Subcutaneous abdominal adipose tissue (tissue), 5 donors: ENCODE data around the gene C11orf68.
A peak's percentile ranks its signal among the peaks of the same experiment; 100 is the strongest.

Source experiments
- H3K27ac ChIP-seq: one replicate; pipeline ENCODE4 v1.7.0; 2013; ENCODE audit warnings: low read depth, mild to moderate bottlenecking, inconsistent platforms, low read length, moderate library complexity
- H3K27me3 ChIP-seq, 5 donors: one replicate each; pipeline ENCODE4 v1.7.0; 2013; ENCODE audit warnings: low read length in 5 of 5, inconsistent platforms in 1 of 5; ENCODE audit not compliant: control insufficient read depth in 5 of 5, insufficient read depth in 4 of 5
- H3K36me3 ChIP-seq, 5 donors: one replicate each; pipeline ENCODE4 v1.7.0; 2013; ENCODE audit warnings: low read length in 5 of 5; ENCODE audit not compliant: control insufficient read depth in 5 of 5, insufficient read depth in 5 of 5
- H3K4me1 ChIP-seq, 5 donors: one replicate each; pipeline ENCODE4 v1.7.0; 2013; ENCODE audit warnings: low read length in 5 of 5, mild to moderate bottlenecking in 3 of 5, moderate library complexity in 1 of 5; ENCODE audit not compliant: control insufficient read depth in 5 of 5, insufficient read depth in 5 of 5
- H3K4me3 ChIP-seq, 5 donors: one replicate each; pipeline ENCODE4 v1.7.0; 2013; ENCODE audit warnings: low read length in 5 of 5, low read depth in 1 of 5
- H3K9ac ChIP-seq, 5 donors: one replicate each; pipeline ENCODE4 v1.7.0; 2013; ENCODE audit warnings: low read length in 5 of 5, mild to moderate bottlenecking in 4 of 5, moderate library complexity in 3 of 5
- H3K9me3 ChIP-seq, 5 donors: one replicate each; pipeline ENCODE4 v1.7.0; 2013; ENCODE audit warnings: low read length in 5 of 5; ENCODE audit not compliant: control insufficient read depth in 5 of 5
- donor health status: healthy.
- donor health status: healthy.
- donor health status: healthy.
- donor health status: healthy.
- donor health status: healthy.

C11orf68 gene

DNA sequence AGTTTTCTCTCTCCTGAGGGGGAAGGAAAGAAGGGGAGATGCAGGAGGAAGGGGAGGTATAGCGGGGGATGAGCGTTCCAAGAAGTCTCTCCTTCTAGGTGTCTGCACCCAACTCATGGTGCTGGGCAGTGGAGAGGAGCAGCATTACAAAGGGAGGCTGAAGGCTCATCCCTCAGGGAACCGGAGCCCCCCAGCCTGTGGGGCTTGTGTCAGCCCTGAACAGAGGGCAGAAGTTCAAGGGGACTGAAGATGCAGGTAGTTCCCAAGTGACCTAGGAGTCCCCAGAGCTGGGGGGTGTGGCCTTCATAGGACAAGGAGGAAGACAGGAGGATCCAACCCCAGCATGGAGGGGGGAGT is 1.8 kb downstream of the C11orf68 start:
- peak overlapping the region in 3 of 5 donors; percentile 35 to 96 (median 95) for H3K4me3 ChIP-seq
- peaks cover 34 to 63% (median 62%) of the 10 kb centered on the region in 5 donors for H3K4me1 ChIP-seq
- H3K9me3 ChIP-seq, result no peaks in the 10 kb centered on the region
- peaks cover 0 to under 1% (median 0%) of the 10 kb centered on the region in 5 donors for H3K27me3 ChIP-seq
- peak overlapping the region; percentile 86 for H3K27ac ChIP-seq
- H3K36me3 ChIP-seq, result peaks cover 0 to 11% (median 7%) of the 10 kb centered on the region in 5 donors
- H3K9ac ChIP-seq, result peak overlapping the region in 3 of 5 donors; percentile 38 to 100 (median 94)

DNA sequence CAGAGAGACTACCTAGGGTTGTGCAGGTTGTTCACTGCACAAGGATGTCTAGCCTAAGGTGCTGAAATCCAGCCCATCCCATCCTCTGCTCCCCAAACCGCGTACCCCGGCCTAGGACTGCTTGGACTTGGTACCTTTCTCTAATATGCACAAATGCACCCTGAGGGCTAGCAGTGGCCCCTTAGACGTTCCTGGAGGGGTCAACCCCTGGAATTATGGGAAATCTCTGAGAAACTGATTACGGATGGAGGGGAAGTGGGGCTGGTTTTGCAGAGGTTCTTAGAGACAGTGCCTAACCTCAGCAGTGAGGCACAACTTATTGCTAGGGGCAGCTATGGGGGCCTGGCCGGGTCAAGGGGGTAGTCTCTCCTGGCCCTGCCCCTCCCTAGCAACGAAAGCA is 2.5 kb downstream of the C11orf68 start:
- Histone ChIP-seq H3K9me3 (no peaks in the 10 kb centered on the region), H3K36me3 (peaks cover 0 to 7% (median 6%) of the 10 kb centered on the region in 5 donors), H3K27me3 (peaks cover 0 to 5% (median 0%) of the 10 kb centered on the region in 5 donors), H3K4me1 (peaks cover 36 to 70% (median 67%) of the 10 kb centered on the region in 5 donors), H3K4me3 (peak overlapping the region in 3 of 5 donors; percentile 13 to 27 (median 22)), H3K9ac (peak overlapping the region in 3 of 5 donors; percentile 22 to 100 (median 66)), H3K27ac (peak overlapping the region; percentile 86)

DNA sequence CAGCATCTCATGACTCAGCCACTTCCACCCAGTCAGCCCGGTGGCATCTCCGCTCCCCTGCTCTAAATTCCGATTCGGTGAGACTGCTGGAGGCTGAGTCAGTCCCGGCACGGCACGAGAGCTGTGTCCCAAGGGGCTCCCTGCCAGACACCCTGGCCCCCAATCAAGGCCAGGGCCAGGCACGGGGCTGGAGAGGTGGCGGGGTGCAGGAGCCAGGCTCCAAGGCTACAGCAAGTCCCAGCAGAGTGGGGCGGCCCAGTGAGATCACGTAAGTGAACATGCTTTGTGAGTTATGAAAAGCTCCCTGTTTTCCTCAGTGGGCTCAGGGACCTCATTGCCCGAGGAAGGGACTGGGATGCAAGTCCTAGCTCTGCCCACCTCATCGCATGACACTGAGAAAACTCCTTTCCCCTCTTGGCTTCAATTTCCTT is 3.0 kb downstream of the C11orf68 start:
- Histone ChIP-seq H3K36me3 (peaks cover 0 to 7% (median 6%) of the 10 kb centered on the region in 5 donors), H3K27me3 (peaks cover 0 to 5% (median 0%) of the 10 kb centered on the region in 5 donors), H3K4me1 (peaks cover 36 to 69% (median 65%) of the 10 kb centered on the region in 5 donors), H3K27ac (peak overlapping the region; percentile 86), H3K4me3 (peak overlapping the region in 3 of 5 donors; percentile 19 to 31 (median 30)), H3K9ac (peak overlapping the region; percentile 26 to 100 (median 51)), H3K9me3 (no peaks in the 10 kb centered on the region)

DNA sequence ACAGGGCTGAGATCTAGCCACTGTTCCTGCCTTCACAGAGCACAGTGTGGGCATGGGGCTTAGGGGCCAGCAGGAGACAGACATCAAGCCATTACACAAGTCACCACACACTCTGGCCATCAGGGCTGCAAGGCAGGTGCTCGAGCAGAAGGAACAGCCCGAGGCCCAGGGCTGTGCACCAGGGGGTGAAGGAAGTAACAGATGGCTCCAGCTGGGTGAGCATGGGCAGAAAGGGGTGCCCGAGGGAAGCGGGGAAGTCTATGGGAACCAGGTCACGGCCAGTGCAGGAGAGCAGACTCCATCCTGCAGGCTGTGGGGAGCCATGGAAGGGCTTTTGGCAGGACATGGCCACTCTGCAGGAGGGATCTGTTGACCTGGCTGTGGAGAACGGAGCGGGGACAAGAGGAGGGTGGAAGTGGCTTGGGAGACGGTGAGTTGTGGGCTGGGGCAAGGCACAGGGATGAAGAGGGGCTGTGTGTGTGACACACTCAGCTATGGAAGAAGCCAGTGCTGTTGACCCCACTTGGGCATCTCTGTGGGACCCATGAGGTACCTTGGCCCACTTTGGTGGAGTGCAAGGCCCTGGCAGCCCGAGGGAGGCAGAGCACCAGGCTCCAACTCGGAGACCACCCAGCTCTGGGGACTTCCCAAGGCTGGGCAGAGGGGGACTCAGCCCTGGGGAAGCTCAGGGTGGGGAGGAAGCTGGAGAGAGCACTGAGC is 3.6 kb downstream of the C11orf68 start:
- Histone ChIP-seq H3K36me3 (peaks cover 0 to 7% (median 6%) of the 10 kb centered on the region in 5 donors), H3K9ac (peak overlapping the region in 3 of 5 donors; percentile 26 to 100 (median 51)), H3K27me3 (peaks cover 0 to 5% (median 1%) of the 10 kb centered on the region in 5 donors), H3K4me1 (peaks cover 32 to 63% (median 59%) of the 10 kb centered on the region in 5 donors), H3K27ac (peak overlapping the region; percentile 86), H3K9me3 (no peaks in the 10 kb centered on the region), H3K4me3 (peak overlapping the region in 2 of 5 donors; percentile 19 to 31)

DNA sequence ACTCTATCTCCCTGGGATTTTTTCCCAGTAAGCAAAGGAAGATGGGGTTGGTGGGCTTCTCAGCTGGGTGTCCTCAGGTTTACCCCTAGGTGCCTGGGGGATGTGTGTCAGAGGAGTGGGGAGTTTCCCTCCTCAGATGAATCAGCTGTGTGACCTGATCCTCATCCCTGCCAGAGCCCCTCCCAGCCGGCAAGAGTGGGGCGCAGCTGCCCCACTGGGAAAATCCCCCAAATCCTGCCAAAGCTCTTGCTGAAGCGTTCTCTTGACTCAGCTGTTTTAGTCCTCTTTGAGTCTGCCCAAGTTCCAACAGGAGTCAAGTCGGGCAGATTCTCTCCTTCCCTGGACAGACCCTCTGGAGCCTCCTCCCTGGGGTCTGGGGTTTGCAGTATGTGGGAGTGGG is 6.0 kb downstream of the C11orf68 start:
- peaks cover 28 to 50% (median 46%) of the 10 kb centered on the region in 5 donors for H3K4me1 ChIP-seq
- no peak overlapping the region for H3K27ac ChIP-seq
- H3K27me3 ChIP-seq, result peaks cover 0 to 8% (median 6%) of the 10 kb centered on the region in 5 donors

DNA sequence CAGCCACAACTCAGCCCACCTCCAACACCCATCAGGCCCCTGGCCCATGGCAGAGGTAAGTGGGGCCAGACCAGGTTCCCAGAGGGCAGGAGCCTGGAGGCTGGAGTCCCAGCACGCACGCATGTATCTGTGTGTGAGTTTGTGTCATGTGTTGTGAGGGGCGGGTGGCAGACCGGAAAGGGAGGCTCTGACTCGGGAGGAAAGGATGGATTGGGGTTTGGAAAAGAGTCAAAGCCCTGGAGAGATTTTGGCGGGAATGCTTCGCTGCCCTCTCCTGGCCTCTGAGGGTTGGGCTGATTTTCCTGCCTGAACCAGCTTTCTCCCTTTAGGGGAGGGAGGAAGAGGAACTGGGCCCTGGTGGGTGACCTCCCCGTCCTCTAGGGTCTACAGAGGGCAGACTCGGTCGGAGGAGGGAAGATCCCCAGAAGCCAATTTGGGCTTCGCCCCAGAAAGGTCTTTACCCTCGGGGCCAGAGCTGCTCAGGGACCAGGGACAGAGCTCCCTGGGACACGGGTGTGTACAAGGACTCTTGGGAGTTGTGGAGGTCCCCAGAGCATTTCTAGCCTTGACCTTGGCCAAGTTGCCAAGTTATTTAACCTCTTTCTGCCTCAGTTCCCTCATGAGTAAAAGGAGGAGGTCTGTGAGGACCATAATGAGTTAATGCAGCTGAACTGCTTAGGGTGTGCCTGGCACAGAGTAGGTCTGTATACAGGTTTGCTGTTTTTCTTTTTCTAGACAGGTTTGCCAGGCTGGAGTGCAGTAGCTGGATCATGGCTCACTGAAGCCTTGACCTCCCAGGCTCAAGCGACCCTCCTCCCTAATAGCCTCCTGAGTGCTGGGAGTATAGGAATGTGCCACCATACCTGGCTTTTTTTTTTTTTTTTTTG is 6.9 kb downstream of the C11orf68 start:
- no peaks in the 10 kb centered on the region for H3K9me3 ChIP-seq
- peak overlapping the region; percentile 18 for H3K27ac ChIP-seq
- H3K4me3 ChIP-seq, result no peak overlapping the region
- peaks cover 25 to 41% (median 37%) of the 10 kb centered on the region in 5 donors for H3K4me1 ChIP-seq
- H3K36me3 ChIP-seq, result peaks cover 0 to 2% (median under 1%) of the 10 kb centered on the region in 5 donors
- peaks cover 0 to 8% (median 6%) of the 10 kb centered on the region in 5 donors for H3K27me3 ChIP-seq
- peak overlapping the region in 3 of 5 donors; percentile 6 to 45 (median 14) for H3K9ac ChIP-seq

More for the DNA sequence above, 6.0 kb downstream of the C11orf68 start:
- Histone ChIP-seq H3K4me3 (no peak overlapping the region), H3K9me3 (no peaks in the 10 kb centered on the region), H3K36me3 (peaks cover 0 to 7% (median 6%) of the 10 kb centered on the region in 5 donors), H3K9ac (no peak overlapping the region)

DNA sequence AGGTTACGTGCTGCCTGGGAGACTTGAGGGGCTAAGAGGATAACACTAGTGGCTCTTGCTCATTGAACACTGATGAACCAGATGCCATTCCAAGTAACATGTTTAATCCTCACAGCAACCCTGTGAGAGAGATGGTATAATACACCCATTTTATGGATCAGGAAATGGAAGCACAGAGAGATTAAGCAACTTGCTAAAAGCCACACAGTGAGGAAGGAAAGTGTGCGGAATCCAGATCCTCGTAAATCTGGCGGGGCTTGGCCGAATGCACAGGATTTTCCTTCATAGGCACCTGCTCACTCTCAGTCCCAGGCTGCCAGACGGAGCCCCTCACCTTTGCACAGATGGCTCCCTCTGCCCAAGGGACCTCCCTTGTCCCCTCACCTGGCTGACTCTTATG is 11.0 kb downstream of the C11orf68 start:
- Histone ChIP-seq H3K4me1 (peaks cover 7 to 13% (median 12%) of the 10 kb centered on the region in 5 donors), H3K27me3 (peaks cover 0 to 8% (median 6%) of the 10 kb centered on the region in 5 donors), H3K9ac (no peak overlapping the region), H3K9me3 (no peaks in the 10 kb centered on the region), H3K4me3 (no peak overlapping the region), H3K36me3 (no peaks in the 10 kb centered on the region), H3K27ac (no peak overlapping the region)

DNA sequence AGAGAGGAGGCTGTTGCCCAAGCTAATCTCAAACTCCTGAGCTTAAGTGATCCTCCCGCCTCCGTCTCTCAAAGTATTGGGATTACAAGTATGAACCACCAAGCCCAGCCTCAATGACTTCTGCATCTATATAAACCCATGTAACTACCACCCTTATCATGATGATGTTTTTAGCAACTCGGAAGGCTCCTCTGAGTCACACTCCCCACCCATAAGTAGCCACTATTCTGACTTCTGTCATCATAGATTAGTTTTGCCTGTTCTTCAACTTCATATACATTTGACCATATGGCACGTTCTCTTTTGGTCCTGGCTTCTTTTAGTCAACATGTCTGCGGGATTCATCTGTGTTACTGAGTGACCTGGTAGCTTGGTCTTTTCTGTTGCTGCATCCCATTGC is 12.3 kb downstream of the C11orf68 start:
- no peak overlapping the region for H3K9ac ChIP-seq
- H3K36me3 ChIP-seq, result no peaks in the 10 kb centered on the region
- H3K27me3 ChIP-seq, result peaks cover 0 to 6% (median 4%) of the 10 kb centered on the region in 5 donors
- H3K4me3 ChIP-seq, result no peak overlapping the region
- H3K9me3 ChIP-seq, result no peaks in the 10 kb centered on the region
- H3K4me1 ChIP-seq, result peaks cover 0 to 6% (median 5%) of the 10 kb centered on the region in 5 donors
- H3K27ac ChIP-seq, result no peak overlapping the region

DNA sequence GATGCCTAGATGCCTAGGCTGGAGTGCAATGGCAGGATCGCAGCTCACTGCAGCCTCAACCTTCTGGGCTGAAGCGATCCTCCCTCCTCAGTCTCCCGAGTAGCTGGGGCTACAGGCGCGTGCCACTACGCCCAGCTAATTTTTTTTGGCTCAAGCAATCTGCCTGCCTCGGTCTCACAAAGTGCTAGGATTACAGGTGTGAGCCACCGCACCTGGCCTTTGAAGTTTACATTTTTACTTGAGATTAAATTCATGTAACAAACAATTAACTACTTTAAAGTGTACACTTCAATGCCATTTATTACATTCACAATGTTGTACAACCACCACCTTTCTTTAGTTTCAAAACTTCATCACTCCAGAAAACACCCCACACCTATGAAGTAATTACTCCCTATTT is 15.1 kb downstream of the C11orf68 start:
- H3K4me3 ChIP-seq, result no peak overlapping the region
- peaks cover 0 to 2% (median 0%) of the 10 kb centered on the region in 5 donors for H3K27me3 ChIP-seq
- H3K4me1 ChIP-seq, result peaks cover 0 to 19% (median 13%) of the 10 kb centered on the region in 5 donors
- no peak overlapping the region for H3K27ac ChIP-seq
- H3K36me3 ChIP-seq, result no peaks in the 10 kb centered on the region
- H3K9me3 ChIP-seq, result no peaks in the 10 kb centered on the region
- no peak overlapping the region for H3K9ac ChIP-seq
